HepG2 (cell line): ENCODE measurements around the gene PIGR. TPM values are rescaled to one million over a fixed set of nuclear protein-coding genes. Genes with fewer than 3 reads are reported as not detected.

Source experiments
- ATAC-seq: fragments of 200-7000 bp; cut with Tn5 transposase; 3 replicates; pipeline ENCODE4 v1.9.1; 2020; ENCODE audit warnings: mild to moderate bottlenecking, moderate library complexity
- BruUV-seq: library from RNA; stranded (reverse); fragments of 400-500 nt; replicated peaks from 2 replicates; lab custom pipeline; 2021; lab: Mats Ljungman, UMichigan
- CTCF ChIA-PET: fragments of 300-600 bp; formaldehyde crosslinking; extraction: SDS; loops from one replicate; lab custom pipeline; 2021; ENCODE audit warnings: low total read pairs, inconsistent platforms, low intra/inter-chr PET ratio; lab: Yijun Ruan, JAX
- POLR2A ChIA-PET: fragments of 350-600 bp; sonication (Branson Sonifier 250); formaldehyde crosslinking; loops from one replicate; lab custom pipeline; 2020; ENCODE audit warnings: antibody characterized with exemption, inconsistent platforms; lab: Yijun Ruan, JAX
- DNase-seq: peaks from one replicate; pipeline ENCODE4 v3.0.0-alpha.2; 2015; ENCODE audit warnings: low spot score
- FAIRE-seq: peaks from 3 replicates; lab custom pipeline; 2011; peaks lifted over from hg19 to GRCh38; lab: Jason Lieb, UNC
- H2AFZ ChIP-seq: one replicate; pipeline ENCODE4 v1.6.1; 2011; ENCODE audit warnings: low read length, inconsistent platforms
- H3K27ac ChIP-seq: fragments of 300-600 bp; 3 replicates; pipeline ENCODE4 v1.8.0; 2011; ENCODE audit warnings: mixed run types, mild to moderate bottlenecking, mixed read lengths, low read length, inconsistent platforms; ENCODE audit not compliant: insufficient read depth; ENCODE audit errors: extremely low read length
- H3K27me3 ChIP-seq, 2 experiments: fragments of 200-600 bp in 1 of 2; 2 replicates in 1 of 2; 3 replicates in 1 of 2; pipeline versions ENCODE4 v1.6.0 to v1.8.0; 2011; ENCODE audit warnings: low read length in 2 of 2, mild to moderate bottlenecking in 2 of 2, moderate library complexity in 2 of 2, inconsistent platforms in 1 of 2; ENCODE audit not compliant: insufficient read depth in 2 of 2, control insufficient read depth in 1 of 2
- H3K36me3 ChIP-seq, 2 experiments: fragments of 200-600 bp in 1 of 2; replicated peaks in 1 of 2; 2 replicates in 1 of 2; 3 replicates in 1 of 2; pipeline versions ENCODE4 v1.5.1 to v1.8.0; 2011; ENCODE audit warnings: low read length in 2 of 2, inconsistent platforms in 1 of 2; ENCODE audit not compliant: insufficient read depth in 2 of 2, control insufficient read depth in 1 of 2
- H3K4me1 ChIP-seq: 2 replicates; pipeline ENCODE4 v1.5.1; 2012; ENCODE audit warnings: low read length, inconsistent platforms; ENCODE audit not compliant: insufficient read depth
- H3K4me2 ChIP-seq: 2 replicates; pipeline ENCODE4 v1.6.0; 2011; ENCODE audit warnings: low read depth, low read length, inconsistent platforms
- H3K4me3 ChIP-seq, 3 experiments: fragments of 200-600 bp in 1 of 3; sonication (generic), shearing (Covaris generic) in 1 of 3; replicated peaks in 1 of 3; 2 replicates each; pipeline ENCODE4 v1.5.1; 2011 to 2016; ENCODE audit warnings: low read length in 3 of 3, inconsistent platforms in 2 of 3, low read depth in 2 of 3, mild to moderate bottlenecking in 2 of 3, control low read depth in 1 of 3, mixed read lengths in 1 of 3; ENCODE audit not compliant: insufficient read depth in 1 of 3
- H3K79me2 ChIP-seq: one replicate; pipeline ENCODE4 v1.6.1; 2011; ENCODE audit warnings: low read length, inconsistent platforms; ENCODE audit not compliant: insufficient read depth
- H3K9ac ChIP-seq: 2 replicates; pipeline ENCODE4 v1.6.0; 2011; ENCODE audit warnings: mild to moderate bottlenecking, low read depth, low read length, inconsistent platforms; ENCODE audit not compliant: insufficient read depth
- H3K9me3 ChIP-seq: 2 replicates; pipeline ENCODE4 v1.5.1; 2012; ENCODE audit warnings: mild to moderate bottlenecking, low read length
- H4K20me1 ChIP-seq: 2 replicates; pipeline ENCODE4 v1.6.0; 2011; ENCODE audit warnings: inconsistent platforms, mild to moderate bottlenecking, low read length, moderate library complexity; ENCODE audit not compliant: insufficient read depth
- EZH2 ChIP-seq: conservative IDR thresholded peaks from 2 replicates; pipeline ENCODE4 v1.6.1; 2012; ENCODE audit warnings: mild to moderate bottlenecking, low read depth, low read length, moderate library complexity
- MED8 ChIP-seq: sonication (generic); formaldehyde crosslinking; IDR thresholded peaks from 2 replicates; pipeline ENCODE4 v1.8.1; 2023; ENCODE audit warnings: mild to moderate bottlenecking, missing genetic modification reagents; ENCODE audit not compliant: insufficient replicate concordance
- YEATS2 ChIP-seq: sonication (generic); formaldehyde crosslinking; IDR thresholded peaks from 2 replicates; pipeline ENCODE4 v1.4.0; 2020; ENCODE audit warnings: missing genetic modification reagents, borderline replicate concordance
- ZBTB33 ChIP-seq: sonication (generic); formaldehyde crosslinking; IDR thresholded peaks from 2 replicates; pipeline ENCODE4 v1.4.0; 2020; ENCODE audit warnings: missing genetic modification reagents
- ZEB1 ChIP-seq: IDR thresholded peaks from 2 replicates; pipeline ENCODE4 v1.6.1; 2012; ENCODE audit warnings: mild to moderate bottlenecking, low read depth, inconsistent platforms; ENCODE audit not compliant: insufficient replicate concordance
- ZNF652 ChIP-seq: IDR thresholded peaks from 2 replicates; pipeline ENCODE4 v1.6.1; 2016; ENCODE audit warnings: low read depth, borderline replicate concordance
- ZNF704 ChIP-seq: sonication (generic); formaldehyde crosslinking; IDR thresholded peaks from 2 replicates; pipeline ENCODE4 v1.8.1; 2023; ENCODE audit warnings: mild to moderate bottlenecking, inconsistent platforms, moderate library complexity, missing genetic modification reagents, borderline replicate concordance
- ZSCAN22 ChIP-seq: sonication (generic); formaldehyde crosslinking; IDR thresholded peaks from 2 replicates; pipeline ENCODE4 v1.4.0; 2020; ENCODE audit warnings: mild to moderate bottlenecking, missing genetic modification reagents
- WGBS: methylation state at CpG from one replicate; pipeline ENCODE4 v1.1.6; 2017; ENCODE audit warnings: low lambda C conversion rate; 5-methylcytosine and 5-hydroxymethylcytosine counted together
- in situ Hi-C: cut with HindIII; loops from 2 replicates; pipeline ENCODE4 v1.10.0; 2017; ENCODE audit warnings: low pct_unique_long_range_greater_than_20kb; ENCODE audit not compliant: extremely low pct_ligation_motif_present
- intact Hi-C: fragments of 100-400 bp; cut with micrococcal nuclease; formaldehyde crosslinking; loops from one replicate; pipeline ENCODE4 v1.10.0; 2022; ENCODE audit not compliant: unreplicated experiment
- polyA plus RNA-seq, 8 experiments: library from polyadenylated mRNA; depleted of rRNA in 3 of 8; stranded (reverse) in 7 of 8; unstranded in 1 of 8; fragments of >200 nt; fragmentation: Illumina TruSeq in 4 of 8; extraction: Trizol in 4 of 8; gene quantifications; 2 replicates each; pipeline versions ENCODE4 v1.2.1 to v1.2.3, GENCODE V29; 2011 to 2016; ENCODE audit warnings: low read depth in 4 of 8, missing spikeins in 1 of 8, mixed read lengths in 1 of 8; ENCODE audit not compliant: insufficient read depth in 1 of 8
- total RNA-seq, 5 experiments: library from RNA; depleted of rRNA; stranded (reverse); fragments of >200 nt; fragmentation: Illumina TruSeq; extraction: Trizol; gene quantifications; 2 replicates each; pipeline ENCODE4 v1.2.3, GENCODE V29; 2016; ENCODE audit warnings: low read depth in 1 of 5

Gene PIGR
- total and polyA plus RNA-seq, 2 of the 13 experiments (the other 11 are each of a cell fraction or from before 2014, with no cell fraction given), result not detected

- H3K9ac ChIP-seq, result no peak overlapping the region
- H3K4me3 ChIP-seq, result peak overlapping the region; percentile 40 to 61 (median 42); a peak in 2 of 6 replicates
- ATAC-seq, result peak; percentile 8; the same call in 1 of the 3 replicates
- intact Hi-C loops, result loop anchor here (1.0 to 5.0 kb wide), 4 partner anchors 43 to 276 kb away; partner anchors contain the start of gene IL20
- 0 out of 2 replicates have a peak, but pooled peaks have one; percentile 51 for TF ChIP-seq EZH2
- peak; percentile 71 for TF ChIP-seq ZSCAN22 (CRISPR knock-in tag)
- TF ChIP-seq ZNF704, result no peak
- TF ChIP-seq ZNF652 (CRISPR knock-in tag), result no peak
- TF ChIP-seq ZEB1, result no peak
- no peak for TF ChIP-seq ZBTB33
- no peak for TF ChIP-seq MED8 (CRISPR knock-in tag)
- no peak for TF ChIP-seq YEATS2 (CRISPR knock-in tag)
- H3K4me2 ChIP-seq, result peak overlapping the region; percentile 63
- no peak for FAIRE-seq
- H3K27ac ChIP-seq, result no peak overlapping the region
- in situ Hi-C loops, result loop anchor here (5.0 to 25.0 kb wide), 2 partner anchors 173 to 273 kb away; partner anchors contain the start of gene DYRK3
- no peak for DNase-seq
- POLR2A ChIA-PET, result no interaction called here
- peaks cover 4 to 38% of the 10 kb centered on the region in 2 experiments; a peak in 4 of 5 replicates for H3K27me3 ChIP-seq
- BruUV-seq, result no TSS peak
- no peaks in the 10 kb centered on the region for H4K20me1 ChIP-seq
- H3K36me3 ChIP-seq, result no peaks in the 10 kb centered on the region
- H2AFZ ChIP-seq, result no peak overlapping the region
- H3K4me1 ChIP-seq, result no peaks in the 10 kb centered on the region
- no peaks in the 10 kb centered on the region for H3K9me3 ChIP-seq
- H3K79me2 ChIP-seq, result no peaks in the 10 kb centered on the region
- CTCF ChIA-PET, result no interaction called here
- 44% methylated on average over 10 of the region's 14 CpGs for WGBS
Observed at GRCh38 chr1:206909883-206910318, 36.4 kb downstream of the PIGR start.
